Osteoblast (primary cell): ENCODE results near the gene IRS2. TPM values are rescaled to one million over a fixed set of nuclear protein-coding genes. Genes with fewer than 3 reads are reported as not detected.

Experiments
- DNase-seq: peaks from one replicate; pipeline ENCODE4 v3.0.0; 2011; ENCODE audit warnings: low spot score, mixed read lengths; ENCODE audit not compliant: insufficient read length; ENCODE audit errors: missing footprints
- H2AFZ ChIP-seq: 2 replicates; pipeline ENCODE4 v1.6.0; 2011; ENCODE audit warnings: mild to moderate bottlenecking, low read length
- H3K27ac ChIP-seq: 2 replicates; pipeline ENCODE4 v1.5.1; 2011; ENCODE audit warnings: mild to moderate bottlenecking, low read depth, low read length, moderate library complexity
- H3K27me3 ChIP-seq: 2 replicates; pipeline ENCODE4 v1.6.0; 2012; ENCODE audit warnings: mild to moderate bottlenecking, control low read depth, inconsistent platforms, low read length, moderate library complexity; ENCODE audit not compliant: insufficient read depth
- H3K36me3 ChIP-seq: 2 replicates; pipeline ENCODE4 v1.5.1; 2011; ENCODE audit warnings: mild to moderate bottlenecking, low read length, control low read depth, moderate library complexity; ENCODE audit not compliant: insufficient read depth
- H3K4me1 ChIP-seq: 2 replicates; pipeline ENCODE4 v1.5.1; 2011; ENCODE audit warnings: mild to moderate bottlenecking, low read length, control low read depth, moderate library complexity; ENCODE audit not compliant: insufficient read depth
- H3K4me2 ChIP-seq: 2 replicates; pipeline ENCODE4 v1.6.0; 2011; ENCODE audit warnings: mild to moderate bottlenecking, low read length; ENCODE audit not compliant: insufficient read depth
- H3K4me3 ChIP-seq: fragments of 200-600 bp; sonication (generic); 3 replicates; pipeline ENCODE4 v1.5.1; 2012; ENCODE audit warnings: mild to moderate bottlenecking, low read length, inconsistent platforms; ENCODE audit not compliant: insufficient read depth
- H3K79me2 ChIP-seq: 2 replicates; pipeline ENCODE4 v1.6.0; 2012; ENCODE audit warnings: mild to moderate bottlenecking, low read length, control low read depth, inconsistent platforms; ENCODE audit not compliant: insufficient read depth
- H3K9me3 ChIP-seq: 2 replicates; pipeline ENCODE4 v1.5.1; 2011; ENCODE audit warnings: low read depth, low read length, control low read depth
- H4K20me1 ChIP-seq: 2 replicates; pipeline ENCODE4 v1.6.0; 2012; ENCODE audit warnings: mild to moderate bottlenecking, low read length, control low read depth; ENCODE audit not compliant: insufficient read depth
- total RNA-seq: library from RNA; depleted of rRNA; stranded (reverse); fragments of >200 nt; gene quantifications from 2 replicates; pipeline ENCODE4 v1.2.3, GENCODE V29; 2012
- TF ChIP-seq, protein P1 (sequence below): IDR thresholded peaks from 2 replicates; pipeline ENCODE4 v1.5.1; 2011; ENCODE audit warnings: mild to moderate bottlenecking, low read depth, low read length, moderate library complexity; ENCODE audit errors: extremely low read depth

IRS2 gene
- total RNA-seq, 1 donor: 8.3 TPM

DNA sequence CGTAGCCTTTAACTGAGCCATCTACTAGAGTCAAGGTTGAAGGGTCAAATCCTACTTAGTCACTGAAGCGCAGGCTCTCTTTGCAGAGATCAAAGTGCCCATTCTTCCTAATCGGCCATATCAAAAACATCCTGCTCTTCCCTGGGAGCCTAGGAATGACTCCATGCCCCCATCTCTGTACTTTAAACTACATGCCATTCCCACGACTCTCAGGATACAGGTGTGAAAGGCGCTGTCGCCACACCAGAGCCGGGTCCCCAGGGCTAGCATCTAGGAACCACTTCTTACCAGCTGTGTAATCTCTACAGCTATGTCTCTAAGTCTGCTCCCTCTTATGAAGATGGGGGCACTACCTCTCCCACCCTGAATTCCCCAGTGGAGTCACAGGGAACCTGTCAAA lies 22.3 kb downstream of the IRS2 start:
- no peak overlapping the region for H3K4me2 ChIP-seq
- TF ChIP-seq, protein P1, sequence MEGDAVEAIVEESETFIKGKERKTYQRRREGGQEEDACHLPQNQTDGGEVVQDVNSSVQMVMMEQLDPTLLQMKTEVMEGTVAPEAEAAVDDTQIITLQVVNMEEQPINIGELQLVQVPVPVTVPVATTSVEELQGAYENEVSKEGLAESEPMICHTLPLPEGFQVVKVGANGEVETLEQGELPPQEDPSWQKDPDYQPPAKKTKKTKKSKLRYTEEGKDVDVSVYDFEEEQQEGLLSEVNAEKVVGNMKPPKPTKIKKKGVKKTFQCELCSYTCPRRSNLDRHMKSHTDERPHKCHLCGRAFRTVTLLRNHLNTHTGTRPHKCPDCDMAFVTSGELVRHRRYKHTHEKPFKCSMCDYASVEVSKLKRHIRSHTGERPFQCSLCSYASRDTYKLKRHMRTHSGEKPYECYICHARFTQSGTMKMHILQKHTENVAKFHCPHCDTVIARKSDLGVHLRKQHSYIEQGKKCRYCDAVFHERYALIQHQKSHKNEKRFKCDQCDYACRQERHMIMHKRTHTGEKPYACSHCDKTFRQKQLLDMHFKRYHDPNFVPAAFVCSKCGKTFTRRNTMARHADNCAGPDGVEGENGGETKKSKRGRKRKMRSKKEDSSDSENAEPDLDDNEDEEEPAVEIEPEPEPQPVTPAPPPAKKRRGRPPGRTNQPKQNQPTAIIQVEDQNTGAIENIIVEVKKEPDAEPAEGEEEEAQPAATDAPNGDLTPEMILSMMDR: no peak
- no peak overlapping the region for H3K27ac ChIP-seq
- no peak overlapping the region for H2AFZ ChIP-seq
- no peaks in the 10 kb centered on the region for H4K20me1 ChIP-seq
- DNase-seq: no peak
- no peaks in the 10 kb centered on the region for H3K9me3 ChIP-seq
- H3K4me3 ChIP-seq: no peak overlapping the region
- H3K36me3 ChIP-seq: no peaks in the 10 kb centered on the region
- peaks cover 15% of the 10 kb centered on the region for H3K79me2 ChIP-seq
- H3K27me3 ChIP-seq: no peaks in the 10 kb centered on the region
- no peaks in the 10 kb centered on the region for H3K4me1 ChIP-seq

DNA sequence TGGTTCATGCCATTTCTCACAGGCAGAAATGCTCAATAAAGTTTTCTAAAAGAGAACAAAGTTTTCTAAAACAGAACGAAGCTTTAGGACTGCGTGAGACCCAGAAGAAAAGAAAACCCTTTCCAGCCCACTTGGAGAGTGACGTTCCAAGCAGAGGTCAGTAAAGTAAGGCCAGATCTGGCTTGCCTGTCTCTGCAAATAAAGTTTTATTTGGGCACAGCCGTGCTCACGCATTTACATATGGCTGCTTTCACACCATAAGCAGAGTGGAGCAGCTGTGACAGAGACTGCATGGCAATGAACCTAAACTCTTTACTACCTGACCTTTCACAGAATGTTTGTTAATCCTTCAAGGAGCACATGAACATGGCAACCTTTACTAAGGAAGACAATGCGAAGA lies 23.6 kb downstream of the IRS2 start:
- Histone ChIP-seq H3K9me3 (no peaks in the 10 kb centered on the region), H3K79me2 (peaks cover 17% of the 10 kb centered on the region), H3K4me3 (no peak overlapping the region), H3K36me3 (no peaks in the 10 kb centered on the region), H2AFZ (no peak overlapping the region), H3K4me1 (no peaks in the 10 kb centered on the region), H3K4me2 (no peak overlapping the region), H3K27ac (no peak overlapping the region), H4K20me1 (no peaks in the 10 kb centered on the region), H3K27me3 (no peaks in the 10 kb centered on the region)
- no peak for DNase-seq
- TF ChIP-seq, protein P1: no peak

DNA sequence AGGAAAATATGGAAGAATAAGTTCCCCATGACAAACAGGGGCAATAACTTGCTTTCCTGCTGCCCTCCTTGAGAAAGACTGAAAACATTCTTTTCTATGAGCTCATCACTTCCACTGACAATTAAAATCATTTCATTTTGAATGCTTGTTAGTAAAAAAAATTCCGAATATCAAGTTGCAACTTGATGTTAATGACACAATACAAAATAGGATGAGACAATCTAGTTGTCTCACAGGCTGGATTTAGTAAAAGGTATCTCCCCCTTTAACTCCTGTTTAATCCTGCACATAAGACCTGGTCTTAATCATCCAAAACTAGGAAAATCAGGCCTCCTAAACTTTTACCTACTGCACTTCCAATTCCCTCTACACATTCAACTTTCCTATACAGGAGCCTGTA lies 24.7 kb downstream of the IRS2 start:
- Histone ChIP-seq H3K79me2 (peaks cover 17% of the 10 kb centered on the region), H3K9me3 (no peaks in the 10 kb centered on the region), H3K27me3 (no peaks in the 10 kb centered on the region), H3K4me2 (no peak overlapping the region), H3K36me3 (no peaks in the 10 kb centered on the region), H2AFZ (no peak overlapping the region), H3K27ac (no peak overlapping the region), H3K4me3 (no peak overlapping the region), H4K20me1 (no peaks in the 10 kb centered on the region), H3K4me1 (no peaks in the 10 kb centered on the region)
- DNase-seq: no peak
- TF ChIP-seq, protein P1: no peak

DNA sequence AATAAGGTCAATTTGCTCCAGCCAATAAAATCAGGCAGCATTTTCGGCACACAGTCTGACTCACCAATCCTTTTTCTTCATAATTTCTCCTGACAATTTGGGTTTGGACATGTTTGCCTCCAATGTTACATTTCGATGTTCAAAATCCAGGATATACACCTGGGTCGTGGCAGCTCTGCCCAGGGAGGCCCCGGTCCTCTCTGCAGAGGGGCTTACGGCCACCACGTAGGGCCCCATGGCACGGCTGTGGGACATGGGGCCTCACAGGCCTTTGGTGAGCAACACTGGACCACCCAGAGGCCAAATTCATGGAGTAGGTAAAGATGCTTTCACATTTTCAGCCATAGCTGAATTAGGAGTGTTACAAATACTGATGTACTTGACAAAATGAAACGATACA lies 25.4 kb downstream of the IRS2 start:
- Histone ChIP-seq H3K4me2 (no peak overlapping the region), H3K9me3 (no peaks in the 10 kb centered on the region), H3K79me2 (peaks cover 17% of the 10 kb centered on the region), H3K4me1 (no peaks in the 10 kb centered on the region), H3K27ac (no peak overlapping the region), H4K20me1 (no peaks in the 10 kb centered on the region), H3K4me3 (no peak overlapping the region), H3K27me3 (no peaks in the 10 kb centered on the region), H3K36me3 (no peaks in the 10 kb centered on the region), H2AFZ (no peak overlapping the region)
- TF ChIP-seq, protein P1: no peak
- no peak for DNase-seq
